HCT116 (cell line): ENCODE measurements around the gene C10orf105. TPM values are rescaled to one million over a fixed set of nuclear protein-coding genes. Genes with fewer than 3 reads are reported as not detected.

ENCODE experiments used
- ATAC-seq: fragments of 200-7000 bp; cut with Tn5 transposase; 2 replicates; pipeline ENCODE4 v1.9.1; 2020; ENCODE audit warnings: mild to moderate bottlenecking, moderate library complexity
- BruUV-seq: library from RNA; stranded (reverse); fragments of 400-500 nt; replicated peaks from 2 replicates; lab custom pipeline; 2021; lab: Mats Ljungman, UMichigan
- CTCF ChIA-PET: fragments of 300-600 bp; sonication (Branson Sonifier 250); formaldehyde crosslinking; loops from one replicate; lab custom pipeline; 2021; ENCODE audit warnings: antibody characterized with exemption; lab: Charles Lee
- POLR2A ChIA-PET: fragments of 300-600, 350-600 bp; sonication (Branson Sonifier 250); formaldehyde crosslinking; loops from one replicate; lab custom pipeline; 2021; ENCODE audit warnings: antibody characterized with exemption; lab: Charles Lee
- RAD21 ChIA-PET, 2 experiments: fragments of 300-600 bp; sonication (Branson Sonifier 250); formaldehyde crosslinking; loops; one replicate each; lab custom pipeline; 2023; ENCODE audit warnings: low total read pairs in 2 of 2; ENCODE audit not compliant: uncharacterized antibody in 2 of 2, unreplicated experiment in 2 of 2, low non-redundant PET in 1 of 2; lab: Charles Lee
- DNase-seq: peaks from one replicate; pipeline ENCODE4 v3.0.0-alpha.2; 2010; ENCODE audit warnings: low read depth, low spot score
- H2AFZ ChIP-seq: fragments of 200-600 bp; shearing (Covaris generic), sonication (generic); 2 replicates; pipeline ENCODE4 v1.6.1; 2017; ENCODE audit warnings: low read depth, mixed run types, mixed read lengths, antibody characterized with exemption, low read length; ENCODE audit not compliant: poor library complexity, severe bottlenecking
- H3K27ac ChIP-seq: 2 replicates; pipeline ENCODE4 v1.5.1; 2012; ENCODE audit warnings: low read depth, low read length
- H3K27me3 ChIP-seq: fragments of 200-600 bp; sonication (generic); 2 replicates; pipeline ENCODE4 v1.6.1; 2016; ENCODE audit warnings: mixed run types, low read length, mixed read lengths; ENCODE audit not compliant: insufficient read depth
- H3K36me3 ChIP-seq, 2 experiments: fragments of 200-500 bp in 1 of 2; fragments of 200-600 bp in 1 of 2; sonication (Bioruptor generic) in 1 of 2; sonication (generic) in 1 of 2; 2 replicates each; pipeline versions ENCODE4 v1.5.1 to v1.6.1; 2014 to 2016; ENCODE audit warnings: low read length in 2 of 2, inconsistent platforms in 1 of 2, mixed read lengths in 1 of 2, mixed run types in 1 of 2; ENCODE audit not compliant: insufficient read depth in 2 of 2, control insufficient read depth in 1 of 2
- H3K4me1 ChIP-seq, 2 experiments: fragments of 200-600 bp in 1 of 2; sonication (generic) in 1 of 2; 2 replicates each; pipeline versions ENCODE4 v1.5.1 to v1.6.1; 2012 to 2017; ENCODE audit warnings: low read length in 2 of 2, inconsistent platforms in 1 of 2, mild to moderate bottlenecking in 1 of 2, mixed read lengths in 1 of 2, mixed run types in 1 of 2, moderate library complexity in 1 of 2; ENCODE audit not compliant: insufficient read depth in 2 of 2, control insufficient read depth in 1 of 2
- H3K4me2 ChIP-seq: fragments of 200-600 bp; sonication (generic); 2 replicates; pipeline ENCODE4 v1.6.1; 2017; ENCODE audit warnings: mixed run types, low read length, mixed read lengths
- H3K4me3 ChIP-seq, 2 experiments: fragments of 200-600 bp in 1 of 2; sonication (generic) in 1 of 2; replicated peaks in 1 of 2; 2 replicates each; pipeline ENCODE4 v1.5.1; 2011 to 2016; ENCODE audit warnings: low read length in 2 of 2, control low read depth in 1 of 2, low read depth in 1 of 2, mild to moderate bottlenecking in 1 of 2, mixed read lengths in 1 of 2, mixed run types in 1 of 2
- H3K79me2 ChIP-seq: fragments of 200-600 bp; sonication (generic); 2 replicates; pipeline ENCODE4 v1.6.1; 2017; ENCODE audit warnings: mild to moderate bottlenecking, mixed run types, low read length, moderate library complexity, mixed read lengths; ENCODE audit not compliant: insufficient read depth
- H3K9ac ChIP-seq: fragments of 200-600 bp; sonication (generic); 2 replicates; pipeline ENCODE4 v1.6.1; 2016; ENCODE audit warnings: low read length, mixed read lengths
- H3K9me2 ChIP-seq: fragments of 200-600 bp; sonication (generic), shearing (Covaris generic); 2 replicates; pipeline ENCODE4 v1.6.1; 2017; ENCODE audit warnings: mixed run types, mild to moderate bottlenecking, moderate library complexity; ENCODE audit not compliant: insufficient read depth
- H3K9me3 ChIP-seq, 2 experiments: fragments of 200-500 bp in 1 of 2; fragments of 200-600 bp in 1 of 2; sonication (Bioruptor generic) in 1 of 2; sonication (generic) in 1 of 2; 2 replicates each; pipeline ENCODE4 v1.6.1; 2014 to 2017; ENCODE audit warnings: low read length in 2 of 2, mixed read lengths in 2 of 2, inconsistent platforms in 1 of 2, low read depth in 1 of 2, mild to moderate bottlenecking in 1 of 2, mixed run types in 1 of 2, moderate library complexity in 1 of 2; ENCODE audit not compliant: control insufficient read depth in 1 of 2, insufficient read depth in 1 of 2
- H4K20me1 ChIP-seq: fragments of 200-600 bp; sonication (generic), shearing (Covaris generic); 2 replicates; pipeline ENCODE4 v1.6.1; 2017; ENCODE audit warnings: mixed run types, mild to moderate bottlenecking, moderate library complexity; ENCODE audit not compliant: insufficient read depth
- CBX3 ChIP-seq: IDR thresholded peaks from 2 replicates; pipeline ENCODE4 v1.6.1; 2012; ENCODE audit warnings: low read depth
- CEBPB ChIP-seq: IDR thresholded peaks from 2 replicates; pipeline ENCODE4 v1.6.1; 2012; ENCODE audit warnings: low read depth
- EGR1 ChIP-seq: IDR thresholded peaks from 2 replicates; pipeline ENCODE4 v1.6.1; 2012; ENCODE audit warnings: low read depth
- ELF1 ChIP-seq: IDR thresholded peaks from 2 replicates; pipeline ENCODE4 v1.6.1; 2012; ENCODE audit warnings: low read depth, borderline replicate concordance
- EZH2phosphoT487 ChIP-seq: fragments of 200-600 bp; IDR thresholded peaks from 2 replicates; pipeline ENCODE4 v1.6.1; 2018; ENCODE audit warnings: antibody characterized with exemption, borderline replicate concordance
- FOSL1 ChIP-seq: IDR thresholded peaks from 2 replicates; pipeline ENCODE4 v1.6.1; 2012; ENCODE audit warnings: low read depth
- JUND ChIP-seq: IDR thresholded peaks from 2 replicates; pipeline ENCODE4 v1.6.1; 2012
- POLR2A ChIP-seq: IDR thresholded peaks from 2 replicates; pipeline ENCODE4 v1.7.0; 2011; ENCODE audit warnings: borderline replicate concordance; ENCODE audit not compliant: insufficient read depth, insufficient read length; ENCODE audit errors: extremely low read depth
- SIN3A ChIP-seq: IDR thresholded peaks from 2 replicates; pipeline ENCODE4 v1.6.1; 2012; ENCODE audit warnings: low read depth
- SP1 ChIP-seq: IDR thresholded peaks from 2 replicates; pipeline ENCODE4 v1.6.1; 2012; ENCODE audit warnings: low read depth
- SRF ChIP-seq: IDR thresholded peaks from 2 replicates; pipeline ENCODE4 v1.6.1; 2012; ENCODE audit warnings: low read depth
- TCF7L2 ChIP-seq: IDR thresholded peaks from 2 replicates; pipeline ENCODE4 v1.7.0; 2011; ENCODE audit warnings: borderline replicate concordance, inconsistent platforms; ENCODE audit not compliant: insufficient read depth, insufficient read length; ENCODE audit errors: extremely low read depth
- ZNF274 ChIP-seq: fragments of 200-500 bp; sonication (Bioruptor generic); IDR thresholded peaks from 2 replicates; pipeline ENCODE4 v1.6.1; 2014; ENCODE audit warnings: mild to moderate bottlenecking, low read depth, low read length, inconsistent platforms
- intact Hi-C: fragments of 100-400 bp; cut with micrococcal nuclease; formaldehyde crosslinking; loops from 2 replicates; pipeline ENCODE4 v1.10.0; 2022
- total RNA-seq: library from RNA; stranded (reverse); gene quantifications from one replicate; pipeline ENCODE4 v1.2.1, GENCODE V29; 2021; ENCODE audit not compliant: unreplicated experiment
- TF ChIP-seq, protein P1 (sequence below): IDR thresholded peaks from 2 replicates; pipeline ENCODE4 v1.6.1; 2012
- TF ChIP-seq, protein P2 (sequence below): IDR thresholded peaks from 2 replicates; pipeline ENCODE4 v1.6.1; 2011; ENCODE audit warnings: mild to moderate bottlenecking, low read length, moderate library complexity; ENCODE audit not compliant: insufficient replicate concordance; ENCODE audit errors: extremely low read depth
- TF ChIP-seq, protein P3 (sequence below), 3 experiments: fragments of 200-600 bp in 1 of 3; sonication (generic) in 1 of 3; IDR thresholded peaks in 2 of 3; conservative IDR thresholded peaks in 1 of 3; 2 replicates each; pipeline ENCODE4 v1.5.1; 2012 to 2017; ENCODE audit warnings: low read depth in 2 of 3, low read length in 2 of 3, antibody characterized with exemption in 1 of 3, borderline replicate concordance in 1 of 3, control low read depth in 1 of 3, mild to moderate bottlenecking in 1 of 3, mixed read lengths in 1 of 3, mixed run types in 1 of 3, moderate library complexity in 1 of 3; ENCODE audit not compliant: insufficient read depth in 1 of 3
- TF ChIP-seq, protein P4 (sequence below): IDR thresholded peaks from 2 replicates; pipeline ENCODE4 v1.6.1; 2012

C10orf105 gene
- total RNA-seq, 1 experiment from 2014 or later = not detected

DNA sequence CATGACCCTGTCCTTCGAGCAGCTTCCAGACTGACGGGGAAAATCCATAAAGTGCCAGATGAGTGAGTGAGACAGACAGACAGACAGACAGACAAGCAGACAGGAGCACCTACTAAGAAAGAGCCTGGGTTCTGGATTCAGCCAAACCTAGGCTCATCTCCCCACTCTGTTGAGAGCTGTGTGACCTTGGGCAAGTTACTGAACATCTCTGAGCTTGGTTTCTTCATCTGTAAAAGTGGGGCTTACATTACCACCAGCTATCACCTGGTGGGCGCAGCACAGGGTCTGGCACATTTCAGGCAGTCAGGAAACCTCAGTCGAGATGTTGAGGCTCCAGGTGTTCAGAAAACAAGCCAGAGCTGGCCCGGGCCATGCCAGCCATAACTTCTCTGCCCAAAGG is 37.6 kb downstream of the C10orf105 start:
- Histone ChIP-seq H3K79me2 (no peaks in the 10 kb centered on the region), H3K9me2 (no peaks in the 10 kb centered on the region), H3K27ac (no peak overlapping the region), H4K20me1 (no peaks in the 10 kb centered on the region)
- RAD21 ChIA-PET = no interaction called here
- DNase-seq = no peak
- TF ChIP-seq EZH2phosphoT487 = no peak
- TF ChIP-seq POLR2A = no peak
- TF ChIP-seq SIN3A = no peak
- no peak for TF ChIP-seq TCF7L2
- no peak for TF ChIP-seq FOSL1
- TF ChIP-seq, protein P1, sequence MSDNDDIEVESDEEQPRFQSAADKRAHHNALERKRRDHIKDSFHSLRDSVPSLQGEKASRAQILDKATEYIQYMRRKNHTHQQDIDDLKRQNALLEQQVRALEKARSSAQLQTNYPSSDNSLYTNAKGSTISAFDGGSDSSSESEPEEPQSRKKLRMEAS = no peak
- no peak for TF ChIP-seq CEBPB
- no peak for TF ChIP-seq ELF1
- no peak for TF ChIP-seq SP1
- TF ChIP-seq SRF = no peak
- TF ChIP-seq, protein P2, sequence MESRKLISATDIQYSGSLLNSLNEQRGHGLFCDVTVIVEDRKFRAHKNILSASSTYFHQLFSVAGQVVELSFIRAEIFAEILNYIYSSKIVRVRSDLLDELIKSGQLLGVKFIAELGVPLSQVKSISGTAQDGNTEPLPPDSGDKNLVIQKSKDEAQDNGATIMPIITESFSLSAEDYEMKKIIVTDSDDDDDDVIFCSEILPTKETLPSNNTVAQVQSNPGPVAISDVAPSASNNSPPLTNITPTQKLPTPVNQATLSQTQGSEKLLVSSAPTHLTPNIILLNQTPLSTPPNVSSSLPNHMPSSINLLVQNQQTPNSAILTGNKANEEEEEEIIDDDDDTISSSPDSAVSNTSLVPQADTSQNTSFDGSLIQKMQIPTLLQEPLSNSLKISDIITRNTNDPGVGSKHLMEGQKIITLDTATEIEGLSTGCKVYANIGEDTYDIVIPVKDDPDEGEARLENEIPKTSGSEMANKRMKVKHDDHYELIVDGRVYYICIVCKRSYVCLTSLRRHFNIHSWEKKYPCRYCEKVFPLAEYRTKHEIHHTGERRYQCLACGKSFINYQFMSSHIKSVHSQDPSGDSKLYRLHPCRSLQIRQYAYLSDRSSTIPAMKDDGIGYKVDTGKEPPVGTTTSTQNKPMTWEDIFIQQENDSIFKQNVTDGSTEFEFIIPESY = no peak
- TF ChIP-seq, protein P3, sequence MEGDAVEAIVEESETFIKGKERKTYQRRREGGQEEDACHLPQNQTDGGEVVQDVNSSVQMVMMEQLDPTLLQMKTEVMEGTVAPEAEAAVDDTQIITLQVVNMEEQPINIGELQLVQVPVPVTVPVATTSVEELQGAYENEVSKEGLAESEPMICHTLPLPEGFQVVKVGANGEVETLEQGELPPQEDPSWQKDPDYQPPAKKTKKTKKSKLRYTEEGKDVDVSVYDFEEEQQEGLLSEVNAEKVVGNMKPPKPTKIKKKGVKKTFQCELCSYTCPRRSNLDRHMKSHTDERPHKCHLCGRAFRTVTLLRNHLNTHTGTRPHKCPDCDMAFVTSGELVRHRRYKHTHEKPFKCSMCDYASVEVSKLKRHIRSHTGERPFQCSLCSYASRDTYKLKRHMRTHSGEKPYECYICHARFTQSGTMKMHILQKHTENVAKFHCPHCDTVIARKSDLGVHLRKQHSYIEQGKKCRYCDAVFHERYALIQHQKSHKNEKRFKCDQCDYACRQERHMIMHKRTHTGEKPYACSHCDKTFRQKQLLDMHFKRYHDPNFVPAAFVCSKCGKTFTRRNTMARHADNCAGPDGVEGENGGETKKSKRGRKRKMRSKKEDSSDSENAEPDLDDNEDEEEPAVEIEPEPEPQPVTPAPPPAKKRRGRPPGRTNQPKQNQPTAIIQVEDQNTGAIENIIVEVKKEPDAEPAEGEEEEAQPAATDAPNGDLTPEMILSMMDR (IDR thresholded peaks at IDR 0.05 in 2 of 3, conservative IDR thresholded peaks at IDR 0.05 in 1 of 3; ENCODE audit: borderline replicate concordance in 1 of 3, insufficient read depth in 1 of 3, low read depth in 2 of 3, low read length in 2 of 3) = no peak
- no peak for TF ChIP-seq JUND
- TF ChIP-seq ZNF274 = no peak
- TF ChIP-seq CBX3 = no peak
- TF ChIP-seq, protein P4, sequence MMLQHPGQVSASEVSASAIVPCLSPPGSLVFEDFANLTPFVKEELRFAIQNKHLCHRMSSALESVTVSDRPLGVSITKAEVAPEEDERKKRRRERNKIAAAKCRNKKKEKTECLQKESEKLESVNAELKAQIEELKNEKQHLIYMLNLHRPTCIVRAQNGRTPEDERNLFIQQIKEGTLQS = no peak
- TF ChIP-seq EGR1 = no peak
- TF ChIP-seq, all 23 proteins: peak for 0
- CTCF ChIA-PET = no interaction called here
- no TSS peak for BruUV-seq
- H3K9ac ChIP-seq = no peak overlapping the region
- H3K9me3 ChIP-seq = no peaks in the 10 kb centered on the region
- POLR2A ChIA-PET = no interaction called here
- ATAC-seq = no peak
- no peaks in the 10 kb centered on the region for H3K27me3 ChIP-seq
- no peak overlapping the region for H3K4me2 ChIP-seq
- peaks cover 4 to 10% of the 10 kb centered on the region in 2 experiments; a peak in 3 of 4 replicates for H3K4me1 ChIP-seq
- H3K4me3 ChIP-seq = no peak overlapping the region
- H2AFZ ChIP-seq = no peak overlapping the region
- H3K36me3 ChIP-seq = no peaks in the 10 kb centered on the region
- intact Hi-C loops = no loop called here
